HG03469 (cell line): ENCODE data around the gene LIN7B.

Experiments
- ATAC-seq: cut with Tn5 transposase; IDR thresholded peaks from one replicate; pipeline ENCODE4 v1.9.1; 2021; ENCODE audit warnings: mild to moderate bottlenecking, moderate library complexity, moderate number of reproducible peaks; ENCODE audit not compliant: unreplicated experiment

The LIN7B gene

GRCh38 chr19:49160450-49161189 lies 46.5 kb downstream of the LIN7B start:
- no peak for ATAC-seq

- no peak for ATAC-seq
Observed at GRCh38 chr19:49161987-49162386, 47.8 kb downstream of the LIN7B start.

GRCh38 chr19:49165111-49165750 lies 51.1 kb downstream of the LIN7B start:
- no peak for ATAC-seq

GRCh38 chr19:49165865-49166301 lies 51.7 kb downstream of the LIN7B start:
- ATAC-seq = no peak

- ATAC-seq = no peak
Observed at GRCh38 chr19:49167857-49168409, 53.8 kb downstream of the LIN7B start.
